ENCODE data around the gene DCUN1D4. TPM values are rescaled to one million over a fixed set of nuclear protein-coding genes. Genes with fewer than 3 reads are reported as not detected.
A peak's percentile ranks its signal among the peaks of the same experiment; 100 is the strongest.

DCUN1D4 gene
- total RNA-seq, 1 experiment from 2014 or later: 34.3 TPM

DNA sequence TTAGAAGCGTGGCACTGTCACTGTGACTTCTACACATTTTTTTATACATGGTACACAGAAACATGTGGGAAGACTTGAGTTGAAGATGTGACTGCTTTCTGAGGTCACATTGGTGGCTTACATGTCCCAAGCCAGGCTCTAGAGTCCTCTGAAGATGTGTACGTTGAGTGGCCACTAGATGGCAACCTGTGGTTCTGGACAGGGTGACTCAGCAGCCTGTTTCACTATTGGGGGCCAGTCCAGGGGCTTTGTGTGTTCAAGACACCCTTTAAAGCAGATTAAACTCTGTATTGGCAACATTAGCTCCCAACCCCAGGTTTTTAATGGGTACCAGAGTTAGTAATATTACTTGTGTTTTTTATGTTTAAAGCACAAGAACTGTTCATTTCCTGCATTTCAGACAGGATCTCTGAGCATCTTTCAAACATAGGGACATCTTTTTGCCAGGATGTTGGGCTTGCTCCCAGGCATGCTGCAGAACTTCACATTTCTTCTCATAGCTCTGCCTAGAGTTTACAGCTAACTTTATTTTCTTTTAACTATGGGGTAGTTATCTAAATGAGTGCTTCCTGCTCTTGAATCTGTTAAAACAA, 53.0 kb downstream of the DCUN1D4 start:
- H3K27me3 Mint-ChIP-seq (ENCODE audit: low read depth): no peaks in the 10 kb centered on the region
- TF ChIP-seq ZNF138 (CRISPR knock-in tag; conservative IDR thresholded peaks at IDR 0.05) (no peak), ZNF423 (CRISPR knock-in tag; IDR thresholded peaks at IDR 0.05) (no peak), NFE2L1 (CRISPR knock-in tag; IDR thresholded peaks at IDR 0.05) (peak; percentile 96), FOXJ3 (CRISPR knock-in tag; IDR thresholded peaks at IDR 0.05; ENCODE audit: borderline replicate concordance) (no peak), TEAD4 (CRISPR knock-in tag; IDR thresholded peaks at IDR 0.05) (no peak)
- TF ChIP-seq, protein P1, sequence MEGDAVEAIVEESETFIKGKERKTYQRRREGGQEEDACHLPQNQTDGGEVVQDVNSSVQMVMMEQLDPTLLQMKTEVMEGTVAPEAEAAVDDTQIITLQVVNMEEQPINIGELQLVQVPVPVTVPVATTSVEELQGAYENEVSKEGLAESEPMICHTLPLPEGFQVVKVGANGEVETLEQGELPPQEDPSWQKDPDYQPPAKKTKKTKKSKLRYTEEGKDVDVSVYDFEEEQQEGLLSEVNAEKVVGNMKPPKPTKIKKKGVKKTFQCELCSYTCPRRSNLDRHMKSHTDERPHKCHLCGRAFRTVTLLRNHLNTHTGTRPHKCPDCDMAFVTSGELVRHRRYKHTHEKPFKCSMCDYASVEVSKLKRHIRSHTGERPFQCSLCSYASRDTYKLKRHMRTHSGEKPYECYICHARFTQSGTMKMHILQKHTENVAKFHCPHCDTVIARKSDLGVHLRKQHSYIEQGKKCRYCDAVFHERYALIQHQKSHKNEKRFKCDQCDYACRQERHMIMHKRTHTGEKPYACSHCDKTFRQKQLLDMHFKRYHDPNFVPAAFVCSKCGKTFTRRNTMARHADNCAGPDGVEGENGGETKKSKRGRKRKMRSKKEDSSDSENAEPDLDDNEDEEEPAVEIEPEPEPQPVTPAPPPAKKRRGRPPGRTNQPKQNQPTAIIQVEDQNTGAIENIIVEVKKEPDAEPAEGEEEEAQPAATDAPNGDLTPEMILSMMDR (IDR thresholded peaks at IDR 0.05): peak; percentile 49; the same call in 1 of the 2 replicates
- TF ChIP-seq, protein P2, sequence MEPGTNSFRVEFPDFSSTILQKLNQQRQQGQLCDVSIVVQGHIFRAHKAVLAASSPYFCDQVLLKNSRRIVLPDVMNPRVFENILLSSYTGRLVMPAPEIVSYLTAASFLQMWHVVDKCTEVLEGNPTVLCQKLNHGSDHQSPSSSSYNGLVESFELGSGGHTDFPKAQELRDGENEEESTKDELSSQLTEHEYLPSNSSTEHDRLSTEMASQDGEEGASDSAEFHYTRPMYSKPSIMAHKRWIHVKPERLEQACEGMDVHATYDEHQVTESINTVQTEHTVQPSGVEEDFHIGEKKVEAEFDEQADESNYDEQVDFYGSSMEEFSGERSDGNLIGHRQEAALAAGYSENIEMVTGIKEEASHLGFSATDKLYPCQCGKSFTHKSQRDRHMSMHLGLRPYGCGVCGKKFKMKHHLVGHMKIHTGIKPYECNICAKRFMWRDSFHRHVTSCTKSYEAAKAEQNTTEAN (CRISPR knock-in tag; IDR thresholded peaks at IDR 0.05): no peak
- DNase-seq (ENCODE audit: low spot score) (peak; percentile 57), ATAC-seq (peak; percentile 99)
- POLR2A ChIA-PET: no interaction called here
- H3K9me3 Mint-ChIP-seq: no peaks in the 10 kb centered on the region
- H3K4me1 Mint-ChIP-seq: peaks cover 6% of the 10 kb centered on the region
- CTCF ChIA-PET: interaction anchor here (0.7 to 1.1 kb wide), 8 partner anchors 10 to 642 kb away, joined by 3 to 10 read pairs (median 5); partner anchors contain the start of gene DCUN1D4
- H3K36me3 Mint-ChIP-seq: peaks cover 20% of the 10 kb centered on the region
- H3K27ac Mint-ChIP-seq: peak overlapping the region; percentile 79
- H3K4me3 Mint-ChIP-seq: no peak overlapping the region

GRCh38 chr4:51901363-51901762, 58.4 kb downstream of the DCUN1D4 start:
- Mint-ChIP-seq H3K27ac (no peak overlapping the region; the same call in 1 of the 2 replicates), H3K4me1 (no peaks in the 10 kb centered on the region), H3K27me3 (ENCODE audit: low read depth) (no peaks in the 10 kb centered on the region), H3K4me3 (no peak overlapping the region), H3K36me3 (peaks cover 33% of the 10 kb centered on the region), H3K9me3 (no peaks in the 10 kb centered on the region)
- DNase-seq (ENCODE audit: low spot score) (peak; percentile 22), ATAC-seq (no peak; the same call in 1 of the 2 replicates)
- TF ChIP-seq ELF4 (CRISPR knock-in tag; IDR thresholded peaks at IDR 0.05; ENCODE audit: low read depth) (no peak), AFF4 (CRISPR knock-in tag; IDR thresholded peaks at IDR 0.05; ENCODE audit: borderline replicate concordance) (no peak), ZNF263 (CRISPR knock-in tag; IDR thresholded peaks at IDR 0.05; ENCODE audit: low read depth) (no peak), USF2 (CRISPR knock-in tag; IDR thresholded peaks at IDR 0.05) (no peak), HMGA2 (CRISPR knock-in tag; IDR thresholded peaks at IDR 0.05) (no peak), ATF3 (CRISPR knock-in tag; conservative IDR thresholded peaks at IDR 0.05) (no peak), ZNF423 (CRISPR knock-in tag; IDR thresholded peaks at IDR 0.05) (no peak), ZNF138 (CRISPR knock-in tag; conservative IDR thresholded peaks at IDR 0.05) (no peak), E2F1 (CRISPR knock-in tag; IDR thresholded peaks at IDR 0.05) (no peak), GTF2I (CRISPR knock-in tag; conservative IDR thresholded peaks at IDR 0.05) (no peak)
- TF ChIP-seq, protein P3, sequence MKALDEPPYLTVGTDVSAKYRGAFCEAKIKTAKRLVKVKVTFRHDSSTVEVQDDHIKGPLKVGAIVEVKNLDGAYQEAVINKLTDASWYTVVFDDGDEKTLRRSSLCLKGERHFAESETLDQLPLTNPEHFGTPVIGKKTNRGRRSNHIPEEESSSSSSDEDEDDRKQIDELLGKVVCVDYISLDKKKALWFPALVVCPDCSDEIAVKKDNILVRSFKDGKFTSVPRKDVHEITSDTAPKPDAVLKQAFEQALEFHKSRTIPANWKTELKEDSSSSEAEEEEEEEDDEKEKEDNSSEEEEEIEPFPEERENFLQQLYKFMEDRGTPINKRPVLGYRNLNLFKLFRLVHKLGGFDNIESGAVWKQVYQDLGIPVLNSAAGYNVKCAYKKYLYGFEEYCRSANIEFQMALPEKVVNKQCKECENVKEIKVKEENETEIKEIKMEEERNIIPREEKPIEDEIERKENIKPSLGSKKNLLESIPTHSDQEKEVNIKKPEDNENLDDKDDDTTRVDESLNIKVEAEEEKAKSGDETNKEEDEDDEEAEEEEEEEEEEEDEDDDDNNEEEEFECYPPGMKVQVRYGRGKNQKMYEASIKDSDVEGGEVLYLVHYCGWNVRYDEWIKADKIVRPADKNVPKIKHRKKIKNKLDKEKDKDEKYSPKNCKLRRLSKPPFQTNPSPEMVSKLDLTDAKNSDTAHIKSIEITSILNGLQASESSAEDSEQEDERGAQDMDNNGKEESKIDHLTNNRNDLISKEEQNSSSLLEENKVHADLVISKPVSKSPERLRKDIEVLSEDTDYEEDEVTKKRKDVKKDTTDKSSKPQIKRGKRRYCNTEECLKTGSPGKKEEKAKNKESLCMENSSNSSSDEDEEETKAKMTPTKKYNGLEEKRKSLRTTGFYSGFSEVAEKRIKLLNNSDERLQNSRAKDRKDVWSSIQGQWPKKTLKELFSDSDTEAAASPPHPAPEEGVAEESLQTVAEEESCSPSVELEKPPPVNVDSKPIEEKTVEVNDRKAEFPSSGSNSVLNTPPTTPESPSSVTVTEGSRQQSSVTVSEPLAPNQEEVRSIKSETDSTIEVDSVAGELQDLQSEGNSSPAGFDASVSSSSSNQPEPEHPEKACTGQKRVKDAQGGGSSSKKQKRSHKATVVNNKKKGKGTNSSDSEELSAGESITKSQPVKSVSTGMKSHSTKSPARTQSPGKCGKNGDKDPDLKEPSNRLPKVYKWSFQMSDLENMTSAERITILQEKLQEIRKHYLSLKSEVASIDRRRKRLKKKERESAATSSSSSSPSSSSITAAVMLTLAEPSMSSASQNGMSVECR (CRISPR knock-in tag; IDR thresholded peaks at IDR 0.05; ENCODE audit: borderline replicate concordance): no peak
- TF ChIP-seq, protein P4, sequence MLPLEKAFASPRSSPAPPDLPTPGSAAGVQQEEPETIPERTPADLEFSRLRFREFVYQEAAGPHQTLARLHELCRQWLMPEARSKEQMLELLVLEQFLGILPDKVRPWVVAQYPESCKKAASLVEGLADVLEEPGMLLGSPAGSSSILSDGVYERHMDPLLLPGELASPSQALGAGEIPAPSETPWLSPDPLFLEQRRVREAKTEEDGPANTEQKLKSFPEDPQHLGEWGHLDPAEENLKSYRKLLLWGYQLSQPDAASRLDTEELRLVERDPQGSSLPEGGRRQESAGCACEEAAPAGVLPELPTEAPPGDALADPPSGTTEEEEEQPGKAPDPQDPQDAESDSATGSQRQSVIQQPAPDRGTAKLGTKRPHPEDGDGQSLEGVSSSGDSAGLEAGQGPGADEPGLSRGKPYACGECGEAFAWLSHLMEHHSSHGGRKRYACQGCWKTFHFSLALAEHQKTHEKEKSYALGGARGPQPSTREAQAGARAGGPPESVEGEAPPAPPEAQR (CRISPR knock-in tag; IDR thresholded peaks at IDR 0.05): no peak
- POLR2A ChIA-PET: no interaction called here
- CTCF ChIA-PET: no interaction called here

Data from WTC11 (cell line).